Ishikawa (cell line): ENCODE measurements around the gene RAB34.

Source experiments
- CEBPB ChIP-seq: IDR thresholded peaks from 2 replicates; pipeline ENCODE4 v1.6.1; 2012
- CREB1 ChIP-seq: IDR thresholded peaks from 2 replicates; pipeline ENCODE4 v1.6.1; 2012; ENCODE audit warnings: low read depth
- EGR1 ChIP-seq: IDR thresholded peaks from 2 replicates; pipeline ENCODE4 v1.6.1; 2012
- EP300 ChIP-seq: IDR thresholded peaks from 2 replicates; pipeline ENCODE4 v1.6.1; 2012; ENCODE audit warnings: borderline replicate concordance
- FOXM1 ChIP-seq: IDR thresholded peaks from 2 replicates; pipeline ENCODE4 v1.6.1; 2012; ENCODE audit warnings: low read depth, borderline replicate concordance
- MAX ChIP-seq: IDR thresholded peaks from 2 replicates; pipeline ENCODE4 v1.6.1; 2012
- NFIC ChIP-seq: IDR thresholded peaks from 2 replicates; pipeline ENCODE4 v1.6.1; 2012
- RAD21 ChIP-seq: IDR thresholded peaks from 2 replicates; pipeline ENCODE4 v1.6.1; 2012; ENCODE audit warnings: low read depth
- REST ChIP-seq: IDR thresholded peaks from 2 replicates; pipeline ENCODE4 v1.6.1; 2012; ENCODE audit warnings: low read depth, mild to moderate bottlenecking
- TAF1 ChIP-seq: IDR thresholded peaks from 2 replicates; pipeline ENCODE4 v1.6.1; 2012; ENCODE audit warnings: low read depth, mild to moderate bottlenecking
- TCF12 ChIP-seq: IDR thresholded peaks from 2 replicates; pipeline ENCODE4 v1.6.1; 2012; ENCODE audit warnings: low read depth
- TEAD4 ChIP-seq: IDR thresholded peaks from 2 replicates; pipeline ENCODE4 v1.6.1; 2012
- USF1 ChIP-seq: IDR thresholded peaks from 2 replicates; pipeline ENCODE4 v1.6.1; 2012
- YY1 ChIP-seq: IDR thresholded peaks from 2 replicates; pipeline ENCODE4 v1.6.1; 2012; ENCODE audit warnings: low read depth
- ZBTB7A ChIP-seq: IDR thresholded peaks from 2 replicates; pipeline ENCODE4 v1.6.1; 2012; ENCODE audit warnings: low read depth

RAB34 gene

GRCh38 chr17:28703552-28704218, 14.0 kb downstream of the RAB34 start:
- no peak for TF ChIP-seq YY1
- TF ChIP-seq NFIC, result no peak
- no peak for TF ChIP-seq EP300
- TF ChIP-seq CEBPB, result no peak
- TF ChIP-seq RAD21, result no peak
- no peak for TF ChIP-seq REST
- TF ChIP-seq TAF1, result no peak
- TF ChIP-seq FOXM1, result no peak
- TF ChIP-seq CREB1, result no peak
- TF ChIP-seq ZBTB7A, result no peak
- no peak for TF ChIP-seq TCF12
- TF ChIP-seq TEAD4, result no peak
- TF ChIP-seq MAX, result no peak
- TF ChIP-seq USF1, result no peak

- TF ChIP-seq FOXM1, result no peak
- no peak for TF ChIP-seq CREB1
- no peak for TF ChIP-seq REST
- TF ChIP-seq YY1, result no peak
- no peak for TF ChIP-seq TCF12
- TF ChIP-seq ZBTB7A, result no peak
- no peak for TF ChIP-seq TEAD4
- TF ChIP-seq MAX, result no peak
Observed at GRCh38 chr17:28702752-28703150, 14.9 kb downstream of the RAB34 start.

- no peak for TF ChIP-seq ZBTB7A
- no peak for TF ChIP-seq CREB1
Observed at GRCh38 chr17:28702026-28702751, 15.5 kb downstream of the RAB34 start.

- TF ChIP-seq EGR1 (no peak), YY1 (no peak), NFIC (no peak), USF1 (no peak), EP300 (no peak)
Observed at GRCh38 chr17:28700830-28701492, 16.7 kb downstream of the RAB34 start.

- no peak for TF ChIP-seq TCF12
- no peak for TF ChIP-seq TAF1
- TF ChIP-seq YY1, result no peak
- no peak for TF ChIP-seq ZBTB7A
- no peak for TF ChIP-seq USF1
- no peak for TF ChIP-seq RAD21
- TF ChIP-seq MAX, result no peak
Observed at GRCh38 chr17:28700278-28700677, 17.4 kb downstream of the RAB34 start.
